Small intestine (tissue), 7 donors: ENCODE measurements around the gene ZNF746. TPM values are rescaled to one million over a fixed set of nuclear protein-coding genes. Genes with fewer than 3 reads are reported as not detected.
"Not testable (repeated sequence)": the region's sequence is repeated elsewhere in the genome, so short reads cannot be mapped to it uniquely, and the experiment has no call there.

Experiments
- DNase-seq, 2 donors: peaks; one replicate each; pipeline versions ENCODE4 v3.0.0 to v3.0.0-alpha.2; 2013
- FAIRE-seq: peaks from 2 replicates; lab custom pipeline; 2012; peaks lifted over from hg19 to GRCh38; lab: Jason Lieb, UNC
- H3K27ac ChIP-seq, 3 donors: one replicate each; pipeline ENCODE4 v1.5.1; 2013; ENCODE audit warnings: low read length in 2 of 3, mild to moderate bottlenecking in 2 of 3, control low read depth in 1 of 3, inconsistent platforms in 1 of 3, low read depth in 1 of 3, moderate library complexity in 1 of 3
- H3K27me3 ChIP-seq, 3 donors: one replicate each; pipeline ENCODE4 v1.6.1; 2013; ENCODE audit warnings: low read length in 3 of 3, inconsistent platforms in 1 of 3; ENCODE audit not compliant: control insufficient read depth in 3 of 3, insufficient read depth in 3 of 3
- H3K36me3 ChIP-seq, 3 donors: one replicate each; pipeline ENCODE4 v1.6.1; 2013; ENCODE audit warnings: low read length in 3 of 3, inconsistent platforms in 1 of 3, low read depth in 1 of 3, mild to moderate bottlenecking in 1 of 3, moderate library complexity in 1 of 3; ENCODE audit not compliant: control insufficient read depth in 3 of 3, insufficient read depth in 2 of 3
- H3K4me1 ChIP-seq, 3 donors: one replicate each; pipeline ENCODE4 v1.6.1; 2013; ENCODE audit warnings: low read length in 2 of 3, inconsistent platforms in 1 of 3, low read depth in 1 of 3, mild to moderate bottlenecking in 1 of 3, moderate library complexity in 1 of 3; ENCODE audit not compliant: control insufficient read depth in 3 of 3, insufficient read depth in 2 of 3
- H3K4me3 ChIP-seq, 3 donors: one replicate each; pipeline ENCODE4 v1.5.1; 2013; ENCODE audit warnings: low read length in 3 of 3, control low read depth in 1 of 3, inconsistent platforms in 1 of 3, low read depth in 1 of 3, mild to moderate bottlenecking in 1 of 3, moderate library complexity in 1 of 3
- H3K9me3 ChIP-seq, 2 donors: one replicate each; pipeline ENCODE4 v1.6.1; 2013; ENCODE audit warnings: low read depth in 1 of 2, low read length in 1 of 2; ENCODE audit not compliant: control insufficient read depth in 2 of 2, insufficient read depth in 1 of 2
- WGBS, 3 donors: extraction: QIAGEN DNeasy Blood & Tissue Kit; methylation state at CpG; one replicate each; pipeline ENCODE4 v1.1.7; 2013; 5-methylcytosine and 5-hydroxymethylcytosine counted together
- polyA plus RNA-seq, 4 donors: library from polyadenylated mRNA; stranded (reverse) in 3 of 4; unstranded in 1 of 4; fragments of 200-250 nt in 3 of 4; fragments of 120-200 nt in 1 of 4; gene quantifications; one replicate each; pipeline versions ENCODE4 v1.2.1 to v1.2.3, GENCODE V29; 2013
- donor health status: healthy with polysubstance abuse.
- donor health status: control.
- donor health status: control.
- donor health status: Bipolar disorder and iron deficiency.
- donor health status: healthy.

The ZNF746 gene
- polyA plus RNA-seq, 4 donors = 6.0 to 11.3 (median 7.4) TPM

DNA sequence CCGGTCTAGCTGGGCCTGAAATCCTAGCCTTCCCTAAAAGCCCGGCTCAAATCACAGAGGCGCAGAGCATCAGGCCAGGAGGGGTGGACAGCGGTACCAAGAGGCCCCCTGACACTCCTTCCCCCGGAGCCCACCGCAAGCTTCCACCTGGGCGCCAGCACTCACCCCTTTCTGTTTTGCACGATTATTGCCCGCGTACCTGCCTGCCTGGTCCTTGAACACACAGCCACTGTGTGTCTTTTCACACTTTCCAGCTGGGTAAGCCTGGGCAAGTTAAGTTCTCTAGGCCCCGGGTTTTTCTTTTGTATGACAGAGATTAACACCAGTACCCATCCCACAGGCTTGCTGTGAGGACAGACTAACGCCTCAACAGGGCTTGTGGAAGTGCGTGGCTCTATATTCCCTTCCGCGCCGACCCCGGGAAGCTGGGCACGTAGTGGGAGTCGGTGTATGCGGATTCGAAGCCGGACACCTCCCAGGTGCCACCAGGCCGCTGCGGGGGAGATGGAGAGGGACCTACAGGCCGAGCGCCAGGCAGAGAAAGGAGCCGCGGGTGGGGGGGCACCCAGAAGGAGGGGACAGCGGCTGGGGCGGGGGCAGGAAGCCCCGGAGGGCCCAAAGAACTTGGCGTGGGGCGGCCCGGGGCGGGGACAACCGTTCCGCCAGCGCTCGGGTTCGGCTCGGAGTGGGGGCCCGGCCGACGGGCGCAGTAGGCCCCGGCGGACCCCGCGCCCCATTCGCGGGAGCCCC is 792 bp downstream of the ZNF746 start:
- H3K9me3 ChIP-seq = no peaks in the 10 kb centered on the region
- peak overlapping the region; percentile 71 to 87 (median 78) for H3K27ac ChIP-seq
- H3K36me3 ChIP-seq = peaks cover 8 to 19% (median 13%) of the 10 kb centered on the region in 3 donors
- DNase-seq = peak; percentile 23 to 70
- no peak for FAIRE-seq
- H3K27me3 ChIP-seq = no peaks in the 10 kb centered on the region
- peak overlapping the region; percentile 71 to 94 (median 79) for H3K4me3 ChIP-seq
- 2 to 5% (median 3%) methylated on average over 35 to 51 of the region's 51 CpGs for WGBS, 3 donors
- peaks cover 0 to 6% (median 0%) of the 10 kb centered on the region in 3 donors for H3K4me1 ChIP-seq

- peaks cover 0 to 6% (median 0%) of the 10 kb centered on the region in 3 donors for H3K4me1 ChIP-seq
- H3K27me3 ChIP-seq = no peaks in the 10 kb centered on the region
- H3K36me3 ChIP-seq = peaks cover 10 to 26% (median 13%) of the 10 kb centered on the region in 3 donors
- H3K9me3 ChIP-seq = no peaks in the 10 kb centered on the region
- DNase-seq (peak; percentile 8 to 49), FAIRE-seq (no peak)
- H3K4me3 ChIP-seq = peak overlapping the region in 2 of 3 donors; percentile 71 to 94
- peak overlapping the region in 1 of 3 donors; percentile 26 for H3K27ac ChIP-seq
- WGBS, 3 donors = 51 to 62% (median 57%) methylated on average over 10 to 12 of the region's 13 CpGs
These were observed 1.6 kb downstream of the ZNF746 start for GRCh38 chr7:149495785-149496641.

DNA sequence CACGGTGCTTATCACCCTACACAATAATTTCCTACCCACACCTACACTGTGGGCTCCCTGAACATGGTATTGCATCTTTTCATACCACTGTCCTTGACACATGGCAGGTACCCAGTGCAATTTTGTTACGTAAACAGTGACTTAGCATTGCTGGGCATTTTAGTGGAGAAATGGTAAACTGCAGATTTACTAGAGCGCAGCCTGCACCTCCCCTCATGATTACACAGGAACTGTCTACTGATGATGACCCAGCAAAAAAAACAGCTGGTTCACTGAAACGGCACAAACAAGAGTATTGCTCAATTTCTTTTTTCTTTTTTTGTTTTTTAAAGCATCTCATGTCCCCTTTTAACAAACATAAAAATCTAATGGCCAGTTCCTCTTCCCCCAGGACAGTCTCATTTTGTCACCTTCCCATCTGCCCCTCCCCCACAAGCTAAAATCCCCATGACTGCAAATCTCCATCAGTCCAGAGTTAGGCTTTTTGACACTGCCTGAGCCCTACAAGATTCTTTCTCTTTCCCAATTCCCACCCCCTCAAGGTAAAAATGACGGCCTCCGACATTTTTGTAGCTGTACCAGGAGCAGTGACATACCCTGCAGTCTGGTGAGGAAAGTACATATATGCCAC is 2.8 kb downstream of the ZNF746 start:
- DNase-seq (no peak), FAIRE-seq (no peak)
- peaks cover 13 to 38% (median 19%) of the 10 kb centered on the region in 3 donors for H3K36me3 ChIP-seq
- H3K27me3 ChIP-seq = no peaks in the 10 kb centered on the region
- 80 to 84% (median 82%) methylated on average over 6 of the region's 6 CpGs for WGBS, 3 donors
- no peak overlapping the region for H3K27ac ChIP-seq
- peaks cover 0 to 6% (median 0%) of the 10 kb centered on the region in 3 donors for H3K4me1 ChIP-seq
- no peaks in the 10 kb centered on the region for H3K9me3 ChIP-seq
- H3K4me3 ChIP-seq = no peak overlapping the region

DNA sequence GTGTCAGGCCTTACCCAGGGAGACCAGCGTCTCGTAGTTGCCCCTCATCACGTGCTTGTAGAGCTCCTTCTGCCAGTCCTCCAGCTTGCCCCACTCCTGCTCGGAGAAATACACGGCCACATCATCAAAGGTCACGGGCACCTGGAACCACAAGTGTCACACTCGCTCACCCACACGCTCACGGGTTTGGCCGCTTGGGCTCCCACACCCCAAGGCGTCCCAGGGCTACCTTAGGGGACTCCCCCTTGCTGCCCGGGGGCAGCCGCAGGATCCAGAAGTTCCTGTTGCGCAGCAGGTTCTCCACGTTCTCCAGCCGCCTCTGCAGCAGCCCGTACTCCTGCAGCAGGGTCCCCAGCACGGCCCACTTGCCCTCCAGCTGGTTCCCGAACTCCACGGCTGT is 3.6 kb downstream of the ZNF746 start:
- not testable (repeated sequence) for H3K27ac ChIP-seq, H3K27me3 ChIP-seq, DNase-seq, H3K4me3 ChIP-seq, FAIRE-seq, H3K4me1 ChIP-seq, H3K9me3 ChIP-seq
- WGBS, 3 donors = 89 to 93% (median 92%) methylated on average over 15 to 19 of the region's 20 CpGs
- peaks cover 15 to 44% (median 19%) of the 10 kb centered on the region in 3 donors for H3K36me3 ChIP-seq

GRCh38 chr7:149493366-149493765 is 4.2 kb downstream of the ZNF746 start:
- DNase-seq (no peak), FAIRE-seq (no peak)
- H3K4me3 ChIP-seq = no peak overlapping the region
- H3K4me1 ChIP-seq = peaks cover 0 to 6% (median 0%) of the 10 kb centered on the region in 3 donors
- peaks cover 15 to 47% (median 19%) of the 10 kb centered on the region in 3 donors for H3K36me3 ChIP-seq
- 97 to 98% (median 98%) methylated on average over 9 of the region's 9 CpGs for WGBS, 3 donors
- no peak overlapping the region for H3K27ac ChIP-seq
- H3K27me3 ChIP-seq = no peaks in the 10 kb centered on the region
- H3K9me3 ChIP-seq = no peaks in the 10 kb centered on the region

- Histone ChIP-seq H3K27ac (no peak overlapping the region), H3K27me3 (no peaks in the 10 kb centered on the region), H3K9me3 (no peaks in the 10 kb centered on the region), H3K4me3 (no peak overlapping the region), H3K36me3 (peaks cover 17 to 53% (median 24%) of the 10 kb centered on the region in 3 donors), H3K4me1 (no peaks in the 10 kb centered on the region)
- WGBS, 3 donors = 84 to 92% (median 90%) methylated on average over 15 of the region's 15 CpGs
- DNase-seq (no peak), FAIRE-seq (no peak)
These were observed 7.4 kb downstream of the ZNF746 start for GRCh38 chr7:149490083-149490760.

DNA sequence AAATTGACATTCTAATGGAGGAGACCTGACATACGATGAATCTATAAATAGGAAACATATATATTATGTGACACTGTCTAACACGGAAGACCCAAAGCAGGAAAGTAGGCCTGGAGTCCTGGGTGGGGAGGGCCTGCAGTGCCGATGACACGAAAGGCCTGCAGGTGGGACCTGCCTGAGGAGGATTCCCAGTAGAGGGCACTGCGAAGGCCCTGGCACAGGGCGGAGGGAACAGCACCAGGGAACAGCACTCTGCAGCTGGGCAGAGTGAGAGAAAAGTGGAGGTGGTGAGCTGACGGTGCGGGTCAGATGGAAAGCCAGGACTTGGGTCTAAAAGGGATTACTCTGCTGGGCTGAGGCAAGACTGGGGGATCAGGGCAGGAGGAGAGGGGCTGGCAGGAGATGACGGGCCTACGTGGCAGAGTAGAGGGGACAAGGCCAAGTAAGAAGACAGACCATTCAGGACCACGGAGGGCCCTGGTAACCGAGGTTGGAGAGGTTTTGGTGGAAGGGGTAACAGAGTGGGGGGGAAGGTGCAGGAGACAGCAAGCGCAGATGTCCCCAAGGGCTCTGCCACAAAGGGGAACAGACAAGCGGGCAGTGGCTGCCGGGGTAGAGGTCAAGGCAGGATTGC is 8.1 kb downstream of the ZNF746 start:
- no peak for FAIRE-seq
- H3K27ac ChIP-seq = no peak overlapping the region
- WGBS, 3 donors = 86 to 90% (median 87%) methylated on average over 15 of the region's 15 CpGs
- no peak overlapping the region for H3K4me3 ChIP-seq
- H3K27me3 ChIP-seq = no peaks in the 10 kb centered on the region
- H3K36me3 ChIP-seq = peaks cover 17 to 53% (median 25%) of the 10 kb centered on the region in 3 donors
- peak in 1 of 2 donors; percentile 17 for DNase-seq
- H3K9me3 ChIP-seq = no peaks in the 10 kb centered on the region
- no peaks in the 10 kb centered on the region for H3K4me1 ChIP-seq
